Vagina (tissue), 2 donors: ENCODE measurements around the gene FRS3.

Source experiments
- POLR2A ChIP-seq, 2 donors: fragments of 450-650 bp; IDR thresholded peaks; one replicate each; pipeline ENCODE4 v1.6.1; 2017; ENCODE audit warnings: antibody characterized with exemption in 2 of 2, mild to moderate bottlenecking in 2 of 2, moderate library complexity in 2 of 2
- TF ChIP-seq, protein P1 (sequence below), 3 experiments: fragments of 450-650 bp in 2 of 3; fragments of 200-600 bp in 1 of 3; sonication (generic) in 1 of 3; IDR thresholded peaks; one replicate each; pipeline ENCODE4 v1.5.1; 2017 to 2019; ENCODE audit warnings: antibody characterized with exemption in 3 of 3, mild to moderate bottlenecking in 2 of 3, moderate library complexity in 2 of 3

DNA sequence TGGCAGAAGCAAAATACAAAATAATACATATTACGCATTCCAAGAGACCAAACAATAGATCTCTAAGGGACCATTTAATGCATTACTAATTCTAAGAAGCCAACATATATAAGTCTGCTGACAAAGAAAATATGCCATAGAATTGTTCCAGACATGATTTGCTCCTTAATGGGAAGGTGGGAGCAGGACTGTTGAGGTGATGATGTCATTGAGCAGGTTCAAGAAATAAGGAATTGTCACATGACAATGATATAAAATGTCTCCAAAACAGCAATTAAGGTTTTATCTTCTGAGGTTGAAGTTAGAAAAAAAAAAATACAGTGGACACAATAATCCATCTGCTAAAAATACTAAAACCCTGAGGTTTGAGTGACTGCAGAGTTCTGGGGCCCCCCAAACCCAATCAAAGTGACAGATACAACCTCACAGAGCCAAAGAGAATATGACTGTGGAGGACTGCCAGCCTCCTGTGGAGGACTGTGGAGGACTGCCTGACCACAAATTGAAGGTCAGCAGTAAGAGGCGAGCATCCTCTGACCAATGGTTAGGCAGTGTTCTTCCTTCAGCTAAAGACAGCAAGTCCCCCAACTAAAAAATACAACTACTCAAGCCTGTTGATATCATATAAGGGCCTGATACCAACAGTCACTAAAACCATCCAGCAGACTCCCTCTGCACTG, 46.8 kb upstream of the FRS3 start:
- no peak for TF ChIP-seq POLR2A (IDR thresholded peaks at IDR 0.05)
- TF ChIP-seq, protein P1, sequence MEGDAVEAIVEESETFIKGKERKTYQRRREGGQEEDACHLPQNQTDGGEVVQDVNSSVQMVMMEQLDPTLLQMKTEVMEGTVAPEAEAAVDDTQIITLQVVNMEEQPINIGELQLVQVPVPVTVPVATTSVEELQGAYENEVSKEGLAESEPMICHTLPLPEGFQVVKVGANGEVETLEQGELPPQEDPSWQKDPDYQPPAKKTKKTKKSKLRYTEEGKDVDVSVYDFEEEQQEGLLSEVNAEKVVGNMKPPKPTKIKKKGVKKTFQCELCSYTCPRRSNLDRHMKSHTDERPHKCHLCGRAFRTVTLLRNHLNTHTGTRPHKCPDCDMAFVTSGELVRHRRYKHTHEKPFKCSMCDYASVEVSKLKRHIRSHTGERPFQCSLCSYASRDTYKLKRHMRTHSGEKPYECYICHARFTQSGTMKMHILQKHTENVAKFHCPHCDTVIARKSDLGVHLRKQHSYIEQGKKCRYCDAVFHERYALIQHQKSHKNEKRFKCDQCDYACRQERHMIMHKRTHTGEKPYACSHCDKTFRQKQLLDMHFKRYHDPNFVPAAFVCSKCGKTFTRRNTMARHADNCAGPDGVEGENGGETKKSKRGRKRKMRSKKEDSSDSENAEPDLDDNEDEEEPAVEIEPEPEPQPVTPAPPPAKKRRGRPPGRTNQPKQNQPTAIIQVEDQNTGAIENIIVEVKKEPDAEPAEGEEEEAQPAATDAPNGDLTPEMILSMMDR (IDR thresholded peaks at IDR 0.05), result no peak
